ENCODE data around the gene CAST.

The CAST gene

DNA sequence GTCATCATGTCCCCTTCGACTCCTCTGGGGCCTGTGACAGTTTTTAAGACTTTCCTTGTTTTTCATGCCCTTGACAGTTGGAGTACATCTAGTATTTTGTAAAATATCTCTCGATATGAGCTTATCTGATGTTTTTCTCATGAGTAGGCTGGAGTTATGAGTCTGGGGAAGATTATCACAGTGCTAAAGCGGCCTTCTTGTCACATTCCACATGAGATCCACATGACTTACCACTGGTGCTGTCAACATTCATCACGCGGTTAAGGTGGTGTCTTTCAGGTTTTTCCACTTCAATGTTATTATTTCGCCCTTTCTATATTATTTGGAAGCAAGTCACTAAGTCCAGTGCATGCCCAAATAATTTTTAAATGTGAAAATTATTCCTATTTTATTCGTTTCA, 17.1 kb upstream of the CAST start:
- DNase-seq, result no peak

DNA sequence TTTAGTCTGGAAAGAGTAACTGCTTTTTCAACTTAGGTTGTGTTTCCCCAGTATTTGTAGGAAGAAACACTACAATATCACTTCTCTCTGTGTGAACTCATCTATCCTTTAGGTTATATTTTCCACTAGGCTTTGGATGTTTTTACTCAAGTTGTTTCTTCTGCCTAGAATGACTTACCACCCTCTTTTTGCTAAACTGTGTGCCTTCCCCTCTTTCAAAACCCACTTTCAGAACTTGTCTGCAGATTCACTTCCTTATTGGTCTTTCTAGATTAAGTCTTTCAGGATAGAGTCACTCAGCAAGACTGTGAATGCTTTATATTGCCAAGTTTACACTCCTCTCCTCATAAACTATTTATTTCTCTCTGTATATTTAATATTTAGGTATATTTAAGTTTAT, 14.2 kb upstream of the CAST start:
- no peak for DNase-seq

DNA sequence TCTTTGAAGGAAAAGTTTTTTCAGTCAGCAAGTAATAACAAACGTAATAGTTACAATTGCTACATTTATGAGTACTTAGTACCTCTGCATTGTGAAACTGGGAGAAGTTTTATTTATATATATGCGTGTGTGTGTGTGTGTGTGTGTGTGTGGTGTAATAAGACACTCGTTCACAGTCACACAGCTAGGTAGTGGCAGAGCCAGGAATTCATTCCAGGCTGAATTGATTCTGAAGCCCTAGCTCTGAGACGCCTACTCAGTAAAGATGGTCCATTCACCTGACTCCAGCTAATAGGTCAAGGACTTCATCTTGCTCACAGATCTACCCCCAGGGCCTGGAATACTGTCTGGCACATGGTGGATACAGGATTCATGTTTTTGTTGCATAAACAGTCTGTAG, 13.6 kb upstream of the CAST start:
- no peak for DNase-seq

DNA sequence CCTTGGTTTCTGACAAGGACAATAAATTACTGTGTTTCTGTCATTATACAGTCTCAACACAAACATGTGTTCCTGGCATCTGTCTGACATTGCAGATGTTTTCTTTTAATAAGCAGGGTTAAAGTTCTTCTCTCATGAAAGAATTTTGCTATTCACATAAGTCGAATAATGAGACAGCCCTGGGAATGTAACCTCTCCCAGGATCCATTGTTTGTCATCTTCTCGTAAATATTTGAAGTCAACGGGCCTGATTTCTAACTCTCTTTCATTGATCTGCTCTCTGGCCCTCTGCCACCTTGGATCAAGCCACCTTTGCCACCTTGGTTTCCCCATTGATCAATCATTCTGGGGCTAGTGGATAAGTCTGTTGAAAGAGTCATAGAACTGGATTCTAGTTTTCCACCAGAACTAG, 12.9 kb upstream of the CAST start:
- no peak for DNase-seq

DNA sequence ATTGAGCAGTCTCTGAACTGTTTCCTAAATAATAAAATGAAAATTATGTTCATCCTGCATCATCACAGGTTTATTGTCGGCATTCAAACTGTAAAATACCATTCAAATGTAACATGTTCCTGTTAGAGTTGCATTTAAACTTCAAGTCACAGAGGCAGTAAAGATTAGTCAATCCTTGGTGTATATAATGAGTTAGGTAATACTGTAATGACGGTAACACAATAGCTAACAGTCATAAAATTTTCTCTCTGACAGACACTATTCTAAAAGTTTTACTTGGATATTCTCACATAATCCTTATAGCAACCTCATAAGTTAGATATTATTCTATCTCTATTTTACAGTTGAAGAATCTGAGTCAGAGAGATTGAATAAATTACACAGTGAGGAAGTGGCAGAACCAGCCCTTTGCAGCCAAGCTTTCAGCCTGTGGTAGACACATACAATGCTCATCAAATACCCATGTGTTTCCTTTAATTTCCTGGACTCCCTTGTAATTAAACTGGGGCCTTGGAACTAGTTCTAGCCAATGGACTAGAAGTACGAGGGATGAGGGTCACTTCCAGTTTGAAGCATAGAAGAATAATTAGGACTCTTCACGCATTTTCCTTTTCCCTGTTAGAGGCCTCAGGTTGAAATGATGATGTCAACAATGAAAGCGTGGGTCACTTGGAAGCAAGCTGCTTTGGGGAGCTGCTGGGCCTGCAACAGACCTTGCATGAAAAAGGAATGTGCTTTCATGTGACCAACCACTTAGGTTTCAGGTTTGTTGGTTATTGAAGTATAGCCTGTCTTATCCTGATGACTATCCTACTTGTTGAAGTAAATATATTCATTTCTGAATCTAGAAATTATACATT, 12.3 kb upstream of the CAST start:
- DNase-seq, result no peak

DNA sequence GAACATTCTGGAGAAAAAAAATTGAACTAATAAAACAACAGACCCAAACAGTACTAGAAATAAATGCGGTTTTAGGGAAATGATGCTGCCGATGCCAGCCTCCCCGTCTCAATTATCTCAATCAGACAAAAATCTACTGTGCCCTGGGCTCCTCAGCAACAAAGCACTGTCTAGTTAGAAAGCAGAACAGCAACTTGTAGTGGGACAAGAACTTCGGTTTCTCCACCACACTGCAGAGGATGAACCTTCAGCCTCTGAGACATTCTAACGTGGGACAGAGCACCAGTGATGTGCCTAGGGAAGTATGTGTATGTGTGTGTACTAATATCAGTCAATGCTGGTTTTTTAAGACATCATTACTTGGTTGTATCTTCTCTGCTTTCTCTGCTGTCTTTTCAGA, 11.1 kb upstream of the CAST start:
- no peak for DNase-seq

DNA sequence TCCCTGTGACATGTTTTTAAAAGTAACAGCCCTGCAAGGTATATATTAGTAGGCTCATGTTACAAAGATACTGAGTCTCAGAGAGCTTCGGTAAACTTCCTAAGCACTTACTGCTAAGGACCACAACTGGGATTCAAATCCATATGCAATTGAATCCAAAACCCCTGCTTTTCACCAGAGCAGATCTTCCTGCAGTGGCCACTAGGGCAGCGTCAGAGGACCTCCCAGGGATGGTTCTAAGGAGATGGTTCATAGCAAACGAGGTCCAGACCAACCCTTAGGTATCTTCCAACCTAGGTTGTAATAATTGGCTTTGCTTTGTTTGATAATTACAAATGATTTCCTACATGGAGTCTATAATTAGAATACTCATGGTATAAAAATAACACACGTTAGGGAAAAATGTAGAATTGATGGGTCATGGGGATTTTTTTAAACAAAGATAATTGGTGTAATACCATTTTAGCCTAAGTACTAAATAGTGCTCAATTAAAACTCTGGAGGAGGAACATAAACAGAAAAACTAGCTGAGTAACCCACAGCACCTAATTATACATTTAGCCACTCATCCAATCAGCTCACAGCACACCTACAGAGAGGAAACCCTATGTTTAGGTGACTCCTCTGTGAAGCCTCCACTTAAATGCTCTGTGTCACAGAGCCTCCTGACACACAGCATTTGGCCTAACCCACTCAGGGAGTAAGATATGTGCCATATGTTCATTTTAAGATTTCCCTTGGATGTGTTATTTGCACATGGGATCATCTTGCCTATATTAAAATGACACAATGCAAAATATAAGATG, 10.0 kb upstream of the CAST start:
- DNase-seq, result no peak

DNA sequence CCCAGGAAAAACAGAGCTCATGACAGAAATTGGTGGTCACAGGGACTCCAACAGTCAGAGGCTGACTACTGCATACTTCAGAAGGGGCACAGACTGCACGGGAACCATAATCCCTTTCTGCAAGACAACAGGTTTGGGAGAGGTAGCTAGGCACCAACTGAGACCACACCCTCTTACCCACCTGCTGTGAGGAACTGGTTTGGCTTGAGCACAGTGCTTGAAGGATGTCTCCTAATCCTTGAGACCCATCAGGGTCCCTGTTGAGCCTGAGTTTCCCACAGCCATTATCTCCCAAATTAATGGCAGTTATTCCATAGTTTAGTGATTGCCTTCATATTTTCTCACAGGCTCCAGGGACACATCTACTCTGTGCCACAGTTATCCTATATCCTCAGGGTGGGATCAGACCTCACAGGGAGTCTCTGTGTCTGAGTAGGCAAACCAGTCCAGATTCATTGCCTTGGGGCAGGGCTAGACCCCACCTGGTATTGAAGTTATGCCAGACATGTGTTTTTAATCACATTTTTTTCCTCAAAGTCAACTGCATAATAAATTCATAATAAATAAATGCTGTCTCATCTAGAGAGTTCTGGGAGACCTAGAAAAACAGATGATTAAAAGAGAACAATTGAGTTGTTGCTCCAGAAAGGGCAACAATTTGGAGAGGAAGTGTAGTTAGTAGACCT, 9.3 kb upstream of the CAST start:
- no peak for DNase-seq

DNA sequence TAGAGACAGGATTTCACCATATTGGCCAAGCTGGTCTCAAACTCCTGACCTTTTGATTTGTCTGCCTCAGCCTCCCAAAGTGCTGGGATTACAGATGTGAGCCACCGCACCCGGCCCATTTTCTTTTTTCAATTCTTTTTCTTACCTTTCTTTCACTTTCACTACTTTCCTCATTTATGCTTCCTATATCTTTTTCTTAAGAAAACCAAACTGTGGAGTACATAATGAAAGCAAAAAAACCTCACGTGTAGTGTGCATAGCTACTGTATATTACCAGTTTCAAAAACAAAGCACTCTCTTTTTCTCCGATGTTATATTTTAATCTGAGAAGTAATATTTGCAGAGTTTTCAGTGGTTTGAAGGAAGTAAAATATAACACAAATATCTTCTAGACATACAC, 8.0 kb upstream of the CAST start:
- no peak for DNase-seq

DNA sequence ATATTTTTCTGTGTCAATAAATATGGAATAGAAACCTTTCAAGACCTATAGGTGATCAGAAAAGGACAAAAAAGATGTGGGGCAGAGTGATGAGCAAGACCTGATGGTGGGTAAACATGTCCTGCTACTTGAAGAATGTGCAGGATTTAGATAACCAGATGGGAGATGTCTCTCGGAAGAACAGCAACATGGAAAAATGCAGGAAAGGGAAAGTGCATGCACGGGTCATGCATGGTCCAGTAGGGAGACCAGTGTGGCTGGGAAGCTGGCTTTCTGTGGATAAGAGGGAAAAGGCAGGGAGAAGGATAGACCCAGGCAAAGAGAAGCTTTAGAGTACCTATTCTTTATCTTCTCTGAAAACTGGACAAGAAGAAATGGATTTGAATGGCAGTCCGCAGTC, 7.1 kb upstream of the CAST start:
- DNase-seq, result no peak

DNA sequence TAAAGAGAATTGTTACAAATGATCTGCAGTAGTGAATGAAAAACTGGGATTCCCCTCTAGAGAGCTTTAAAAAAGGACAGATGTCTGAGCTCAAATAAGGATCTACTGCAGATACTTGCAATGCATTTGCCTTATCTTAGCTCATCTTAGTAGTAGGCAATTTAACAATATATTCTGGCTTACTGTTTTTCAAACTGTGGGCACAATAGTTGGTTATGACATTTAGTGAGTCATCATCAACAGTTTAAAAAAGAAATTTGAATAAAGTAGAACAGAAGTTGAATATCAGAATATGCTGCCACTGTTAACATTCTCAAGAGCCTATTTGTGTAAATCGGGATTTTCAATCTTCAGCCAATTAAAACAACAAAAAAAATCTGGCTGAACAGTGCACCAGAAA, 6.7 kb upstream of the CAST start:
- DNase-seq, result no peak

DNA sequence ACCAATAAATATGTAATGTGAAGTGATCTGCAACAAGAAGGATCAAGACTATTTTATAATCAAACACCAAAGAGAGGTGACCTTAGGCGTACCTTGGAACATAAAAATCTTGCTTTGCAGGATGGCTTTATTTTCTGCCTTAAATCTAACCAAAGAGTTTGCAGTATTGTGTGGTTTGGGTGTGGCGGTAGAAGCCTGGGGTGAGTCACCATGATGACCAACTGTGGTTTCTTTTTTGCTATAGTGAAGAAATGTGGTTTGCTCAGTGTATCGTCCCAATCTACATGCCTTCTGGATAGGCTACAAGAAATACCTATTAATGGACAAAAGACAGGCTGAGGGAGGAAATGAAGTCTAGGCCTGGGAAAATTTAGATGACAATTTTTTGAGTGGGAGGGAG, 5.1 kb upstream of the CAST start:
- DNase-seq, result no peak

DNA sequence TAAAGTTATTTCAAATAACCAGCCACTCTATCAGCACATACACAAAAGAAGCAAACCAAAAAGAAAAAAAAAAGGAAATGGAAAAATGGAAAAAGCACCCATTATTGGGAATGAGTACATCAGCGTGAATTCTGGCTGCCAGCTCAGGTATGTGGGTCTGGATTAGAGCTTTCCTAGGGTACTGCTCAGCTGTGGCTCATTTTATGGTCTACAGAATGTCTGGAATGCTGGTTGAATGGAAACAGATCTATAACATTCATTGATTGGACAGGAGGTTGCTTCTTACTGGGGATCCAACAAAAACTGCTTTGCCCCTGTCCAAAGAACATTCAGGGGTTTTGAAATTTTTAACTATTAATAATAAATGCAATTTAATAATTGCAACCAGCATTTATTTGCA, 3.9 kb upstream of the CAST start:
- DNase-seq, result no peak

DNA sequence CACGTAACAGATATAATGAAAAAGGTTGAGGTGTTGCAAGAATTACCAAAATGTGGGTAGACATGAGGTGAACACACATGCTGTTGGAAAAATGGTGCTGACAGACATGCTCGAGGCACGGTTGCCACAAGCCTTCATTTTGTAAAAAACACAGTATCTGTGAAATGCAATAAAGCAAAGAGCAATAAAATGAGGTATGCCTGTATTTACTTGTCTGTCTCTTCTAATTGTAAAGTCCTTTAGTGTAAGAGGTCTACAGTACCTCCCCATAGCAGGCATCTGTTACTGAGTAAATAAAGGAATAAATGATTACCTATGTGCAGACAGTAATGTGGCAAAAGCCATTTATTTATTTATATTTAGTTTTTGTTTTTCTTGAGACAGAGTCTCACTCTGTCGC, 3.0 kb upstream of the CAST start:
- DNase-seq, result no peak

DNA sequence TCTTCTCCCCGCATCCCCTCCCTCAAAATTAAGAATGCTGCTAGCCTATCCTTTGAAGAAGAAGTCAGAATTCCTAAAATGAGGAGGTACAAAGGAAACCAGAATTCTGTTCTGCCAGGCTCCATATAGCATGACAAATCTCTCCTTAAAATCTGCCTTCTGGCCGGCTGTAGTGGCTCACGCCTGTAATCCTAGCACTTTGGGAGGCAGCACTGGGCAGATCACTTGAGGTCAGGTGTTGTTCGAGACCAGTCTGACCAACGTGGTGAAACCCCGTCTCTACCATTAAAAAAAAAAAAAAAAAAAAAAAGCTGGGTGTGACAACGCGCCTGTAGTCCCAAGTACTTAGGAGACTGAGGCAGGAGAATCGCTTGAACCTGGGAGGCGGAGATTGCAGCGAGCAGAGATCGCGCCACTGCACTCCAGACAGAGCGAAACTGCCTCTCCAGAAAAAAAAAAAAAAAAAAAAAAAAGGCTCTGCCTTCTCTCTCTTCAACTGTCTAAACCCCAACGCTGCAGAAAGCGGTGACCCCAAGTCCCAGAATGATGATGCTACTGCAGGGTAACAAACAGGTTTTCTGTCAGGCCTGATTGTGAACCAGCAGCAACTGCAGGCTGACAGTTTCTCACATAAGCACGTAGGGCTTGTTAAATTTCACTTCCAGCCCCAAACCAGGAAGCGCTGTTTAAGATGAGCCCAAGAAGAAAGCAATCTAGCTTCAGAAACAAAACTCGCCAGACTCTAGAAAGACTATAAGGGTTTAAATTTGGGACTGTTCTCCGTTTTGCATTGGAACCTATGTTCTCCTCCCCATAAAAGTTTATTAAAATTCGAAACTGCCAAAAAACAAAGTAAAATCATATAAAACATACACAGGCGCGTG, 963 bp upstream of the CAST start:
- no peak for DNase-seq

DNA sequence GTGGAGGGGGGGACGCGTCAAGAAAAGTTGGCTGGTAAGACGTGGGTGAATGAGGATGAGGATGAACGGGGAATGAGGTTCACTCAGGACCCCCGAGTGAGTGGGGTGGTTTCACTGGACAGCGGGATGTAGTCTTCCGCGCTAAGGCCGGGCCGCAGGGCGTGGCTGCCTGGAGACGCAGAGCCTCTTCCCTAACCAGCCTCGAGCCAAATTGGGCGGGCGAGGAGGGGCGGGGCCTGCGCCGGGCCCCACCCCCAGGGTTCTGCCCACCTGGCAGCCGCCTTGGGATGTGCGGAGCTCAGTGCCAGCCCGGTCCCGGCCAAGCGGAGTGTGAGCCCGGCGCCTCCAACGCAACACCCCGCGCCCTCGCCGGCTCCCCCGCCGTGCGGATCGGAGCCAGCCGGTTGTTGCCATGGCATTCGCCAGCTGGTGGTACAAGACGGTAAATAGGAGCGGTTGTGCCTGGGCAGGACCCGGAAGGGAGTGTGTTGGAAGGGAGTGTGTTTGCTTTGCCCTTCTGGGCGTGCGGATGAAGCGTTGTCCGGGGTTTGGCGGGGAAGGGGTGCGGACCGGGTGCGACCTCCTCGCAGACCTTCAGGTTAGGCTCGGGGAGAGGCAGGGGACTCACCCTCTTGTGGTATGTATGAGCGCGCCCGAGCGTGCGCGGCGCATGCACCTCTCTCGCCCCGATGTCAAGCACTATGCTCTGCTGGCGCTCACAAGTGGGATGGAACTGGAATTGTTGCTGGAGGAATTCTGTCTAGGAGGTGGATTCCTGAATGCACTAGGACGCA, 746 bp downstream of the CAST start:
- DNase-seq, result peak; percentile 67

DNA sequence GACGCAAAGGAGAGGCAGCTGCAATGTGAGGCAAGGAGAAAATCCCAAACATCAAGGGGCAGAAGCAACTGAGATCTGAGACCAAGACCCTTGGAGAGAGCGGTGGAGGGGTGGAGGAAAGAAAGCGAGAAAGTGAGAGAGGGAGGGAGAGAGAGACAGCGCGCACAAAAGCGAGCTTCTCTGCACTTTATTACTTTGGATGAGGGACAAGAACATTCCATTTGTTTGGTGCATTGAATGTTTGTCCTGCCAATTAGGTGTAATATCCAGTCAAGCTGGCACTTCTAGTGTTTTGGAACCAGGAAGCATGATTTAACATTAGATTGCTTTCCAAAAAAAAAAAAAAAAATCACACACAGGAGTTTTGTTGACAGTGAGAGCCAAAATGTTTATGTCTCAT, 1.4 kb downstream of the CAST start:
- no peak for DNase-seq

DNA sequence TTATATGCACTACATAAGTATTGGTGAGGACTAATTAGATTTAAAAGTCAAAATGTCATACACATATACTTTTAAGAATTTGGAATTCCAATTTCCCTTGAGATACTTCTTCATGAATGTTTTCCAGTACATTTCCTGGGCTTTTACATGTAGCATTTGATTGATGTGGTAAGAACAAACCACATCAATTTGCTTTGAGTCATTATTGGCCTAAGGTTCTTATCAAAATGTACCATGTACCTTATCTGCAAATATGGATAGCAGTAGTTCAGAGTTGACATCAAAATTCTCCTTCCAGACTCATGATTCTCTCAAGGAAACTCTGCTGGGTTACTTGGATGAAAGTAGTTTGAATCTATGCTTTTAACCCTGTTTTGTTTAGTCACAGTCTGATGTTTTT, 2.5 kb downstream of the CAST start:
- DNase-seq, result no peak

DNA sequence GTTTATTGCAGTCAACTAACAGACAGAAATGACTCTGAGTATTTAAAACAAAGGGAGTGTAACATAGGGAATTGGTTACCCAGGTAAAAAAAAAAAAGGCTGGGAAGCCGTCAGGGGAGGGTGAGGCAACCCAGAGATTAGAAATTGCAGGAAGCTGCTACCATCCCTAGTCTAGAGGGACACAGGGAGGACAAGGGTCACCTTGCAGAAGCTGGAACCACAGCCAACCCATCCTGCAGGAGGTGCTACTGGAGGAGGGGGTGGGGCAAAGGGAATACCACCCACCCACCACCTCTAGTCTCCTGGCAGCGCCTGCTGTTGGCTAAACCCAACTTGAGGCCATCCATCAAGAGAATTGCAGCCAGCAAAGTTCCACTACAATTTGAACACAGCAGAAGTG, 6.5 kb downstream of the CAST start:
- DNase-seq, result no peak

DNA sequence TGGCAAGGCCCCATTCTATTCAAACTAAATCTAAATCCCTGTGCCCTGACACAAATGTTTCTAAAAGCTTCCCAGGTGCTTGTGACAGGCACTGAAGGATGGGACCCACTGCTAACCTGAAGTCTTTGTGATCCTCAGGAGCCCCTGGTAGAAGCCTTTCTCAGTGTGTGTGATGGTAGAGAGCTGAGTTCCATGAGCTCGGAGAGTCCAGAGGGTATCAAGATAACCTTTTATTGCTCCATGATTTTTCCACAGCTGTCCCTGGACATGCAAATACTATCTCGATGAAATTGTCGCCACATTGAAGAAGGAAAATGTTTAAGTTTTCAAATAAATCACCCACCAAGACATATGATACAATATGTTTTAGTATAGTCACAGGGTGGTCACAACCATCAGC, 7.7 kb downstream of the CAST start:
- DNase-seq, result no peak

DNA sequence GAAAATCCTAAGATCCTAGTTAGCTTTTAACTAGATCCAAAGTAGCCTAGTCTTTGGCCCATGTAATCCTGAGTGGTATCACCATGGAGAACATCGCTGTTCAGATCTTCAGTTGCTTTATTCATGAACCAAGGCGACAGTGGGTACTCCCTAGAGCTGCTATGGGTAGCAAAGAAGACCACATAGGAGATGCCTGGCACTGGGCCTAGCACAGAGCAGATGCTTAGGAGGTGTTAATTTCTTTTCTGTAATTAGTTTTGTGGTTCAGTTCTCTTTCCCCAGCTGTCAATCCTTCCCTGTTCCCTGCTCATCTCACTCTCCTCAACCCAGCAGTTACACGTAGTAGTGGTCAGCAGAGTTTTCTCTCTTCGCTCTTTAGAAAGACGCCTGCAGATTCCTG, 9.3 kb downstream of the CAST start:
- DNase-seq, result no peak

DNA sequence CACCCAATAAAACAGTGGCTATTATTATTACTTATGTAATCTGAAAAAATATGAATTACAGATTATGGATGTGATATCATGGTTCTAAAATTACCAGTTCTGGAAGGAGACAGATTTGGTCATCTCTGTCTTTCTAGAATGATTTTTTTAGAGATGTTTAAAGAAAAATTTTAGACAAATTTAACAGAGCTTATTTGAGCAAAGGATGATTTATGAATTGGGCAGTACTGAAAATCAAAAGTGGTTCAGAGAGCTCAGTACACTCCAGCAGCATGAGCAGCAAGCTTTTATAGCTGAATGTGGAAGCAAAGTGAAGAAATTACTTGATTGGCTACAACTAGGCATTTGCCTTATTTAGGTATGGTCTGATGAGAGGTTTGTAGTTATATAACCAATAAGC, 11.0 kb downstream of the CAST start:
- no peak for DNase-seq
